ENCODE results near the gene PRSS48.
"Not testable (repeated sequence)": the region's sequence is repeated elsewhere in the genome, so short reads cannot be mapped to it uniquely, and the experiment has no call there.

PRSS48 gene, protein sequence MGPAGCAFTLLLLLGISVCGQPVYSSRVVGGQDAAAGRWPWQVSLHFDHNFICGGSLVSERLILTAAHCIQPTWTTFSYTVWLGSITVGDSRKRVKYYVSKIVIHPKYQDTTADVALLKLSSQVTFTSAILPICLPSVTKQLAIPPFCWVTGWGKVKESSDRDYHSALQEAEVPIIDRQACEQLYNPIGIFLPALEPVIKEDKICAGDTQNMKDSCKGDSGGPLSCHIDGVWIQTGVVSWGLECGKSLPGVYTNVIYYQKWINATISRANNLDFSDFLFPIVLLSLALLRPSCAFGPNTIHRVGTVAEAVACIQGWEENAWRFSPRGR

GRCh38 chr4:151276787-151277562 is at the start of gene PRSS48:
Gene PRSS48, plus strand, starts transcription at chr4:151277161. Its CDS starts 12 bp downstream, at chr4:151277173.
- peak; percentile 66 for DNase-seq (ENCODE audit: low spot score)

DNA sequence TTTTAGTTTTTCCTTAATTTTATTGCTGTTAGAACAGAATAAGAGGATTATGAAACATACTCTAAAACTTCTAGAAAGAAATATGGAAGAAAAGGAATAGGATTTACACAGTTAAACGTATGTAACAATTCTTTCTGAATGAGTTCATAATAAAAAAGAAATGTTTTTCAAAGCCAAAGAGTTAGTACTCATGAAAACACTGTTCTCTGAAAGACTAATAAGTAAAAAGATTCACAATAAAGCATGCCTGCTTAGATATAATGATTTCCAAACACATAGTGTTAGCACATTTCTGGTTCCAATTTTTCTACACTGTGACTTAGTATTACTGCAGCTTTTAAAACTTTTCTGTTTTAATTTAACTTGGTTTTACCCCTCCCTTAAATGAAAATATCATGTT is 49.8 kb upstream of the PRSS48 start:
- no peak for DNase-seq (ENCODE audit: low spot score)

- peak; percentile 83 for DNase-seq (ENCODE audit: low spot score)
These were observed 49.2 kb upstream of the PRSS48 start for GRCh38 chr4:151227731-151228130.

DNA sequence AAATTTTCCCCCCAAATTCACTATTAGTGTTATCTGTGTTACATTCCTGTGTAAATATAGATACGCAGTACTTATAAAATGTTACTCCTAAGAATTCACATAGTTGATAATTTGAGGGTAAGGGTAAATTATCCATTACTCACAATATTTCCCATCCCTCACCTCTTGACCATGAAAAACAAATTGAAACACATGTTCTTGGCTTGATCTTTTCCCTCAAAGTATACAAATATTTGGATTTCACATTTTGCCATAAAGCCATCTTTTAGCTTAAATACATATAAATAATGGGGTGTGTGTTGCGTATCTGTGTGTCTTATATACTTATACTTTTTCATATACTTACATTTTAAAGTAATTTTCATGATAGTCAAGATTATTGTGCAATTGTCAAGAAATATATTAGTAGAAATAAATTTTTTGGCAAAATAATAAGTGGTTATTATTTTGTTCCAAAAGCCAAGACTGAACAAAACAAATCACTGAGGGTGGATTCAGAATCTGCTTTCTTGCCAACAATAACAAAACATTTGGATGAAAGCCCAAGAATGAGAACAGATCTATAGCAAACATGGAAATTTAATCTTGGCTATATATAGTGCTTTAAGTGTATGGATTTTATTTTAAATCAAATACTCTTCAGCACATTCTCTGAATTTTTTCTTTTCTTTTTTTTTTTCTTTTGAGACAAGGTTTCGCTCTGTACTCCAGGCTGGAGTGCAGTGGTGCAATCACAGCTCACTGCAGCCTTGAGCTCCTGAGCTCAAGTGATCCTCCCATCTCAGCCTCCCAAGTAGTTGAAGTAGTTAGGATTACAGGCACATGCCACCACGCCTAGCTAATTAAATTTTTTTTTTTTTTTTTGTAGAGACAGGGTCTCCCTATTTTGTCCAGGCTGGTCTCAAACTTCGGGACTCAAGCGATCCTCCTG is 48.5 kb upstream of the PRSS48 start:
- DNase-seq (ENCODE audit: low spot score) = no peak

DNA sequence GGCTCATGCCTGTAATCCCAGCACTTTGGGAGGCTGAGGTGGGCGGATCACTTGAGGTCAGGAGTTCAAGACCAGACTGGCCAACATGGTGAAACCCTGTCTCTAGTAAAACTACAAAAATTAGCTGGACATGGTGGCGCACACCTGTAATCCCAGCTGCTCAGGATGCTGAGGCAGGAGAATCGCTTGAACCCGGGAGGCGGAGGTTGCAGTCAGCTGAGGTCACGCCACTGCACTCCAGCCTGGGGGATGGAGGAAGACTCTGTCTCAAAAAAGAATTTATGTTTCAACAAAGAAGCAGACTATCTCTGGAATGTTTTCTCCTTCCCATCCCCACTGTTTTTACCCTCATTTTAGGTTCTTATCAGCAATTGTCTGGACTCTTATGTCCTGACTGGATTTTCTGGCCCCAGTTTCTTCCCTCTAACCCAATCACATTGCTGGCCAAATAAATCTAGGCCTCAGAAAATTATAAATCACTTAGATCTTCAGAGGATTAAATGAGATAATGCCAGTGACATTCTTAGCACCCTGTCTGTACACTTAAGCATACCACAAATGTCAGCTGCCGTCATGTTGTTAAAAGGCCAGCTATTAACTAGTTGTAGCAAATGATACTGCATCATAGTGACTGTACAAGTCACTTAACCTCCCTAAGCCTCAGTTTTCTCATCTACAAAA is 44.9 kb upstream of the PRSS48 start:
- DNase-seq (ENCODE audit: low spot score) = no peak

DNA sequence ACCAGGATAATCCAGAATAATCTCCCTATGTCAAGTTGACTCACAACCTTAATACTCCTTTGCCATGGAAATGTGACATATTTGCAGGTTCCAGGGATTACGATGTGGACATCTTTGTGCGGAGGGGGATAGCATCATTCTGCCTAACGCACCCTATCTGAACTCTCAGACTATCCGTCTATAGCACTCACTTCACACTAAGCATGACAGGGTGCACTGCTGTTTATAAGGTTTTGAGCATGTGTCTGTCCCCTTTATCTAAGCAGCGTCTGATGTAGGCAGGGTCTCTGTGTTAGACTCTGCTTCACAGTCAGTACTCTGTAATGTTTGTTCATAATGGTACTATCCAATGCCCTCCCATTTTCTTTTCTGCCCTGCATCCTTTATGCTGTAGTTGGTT is 43.4 kb upstream of the PRSS48 start:
- no peak for DNase-seq (ENCODE audit: low spot score)

DNA sequence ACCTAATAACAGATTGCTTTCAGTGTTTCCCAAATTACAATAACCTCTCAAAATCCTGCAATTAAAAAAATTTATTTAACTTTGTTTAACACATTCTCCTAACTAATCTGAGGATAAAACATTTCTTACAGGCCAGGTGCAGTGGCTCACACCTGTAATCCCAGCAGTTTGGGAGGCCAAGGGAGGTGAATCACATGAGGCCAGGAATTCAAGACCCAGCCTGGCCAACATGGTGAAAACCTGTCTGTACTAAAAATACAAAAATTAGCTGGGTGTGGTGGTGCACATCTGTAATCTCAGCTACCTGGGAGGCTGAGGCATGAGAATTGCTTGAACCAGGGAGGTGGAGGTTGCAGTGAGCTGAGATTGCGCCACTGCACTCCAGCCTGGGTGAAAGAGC is 41.6 kb upstream of the PRSS48 start:
- not testable (repeated sequence) for DNase-seq (ENCODE audit: low spot score)

GRCh38 chr4:151236036-151236435 is 40.9 kb upstream of the PRSS48 start:
- DNase-seq (ENCODE audit: low spot score) = no peak

DNA sequence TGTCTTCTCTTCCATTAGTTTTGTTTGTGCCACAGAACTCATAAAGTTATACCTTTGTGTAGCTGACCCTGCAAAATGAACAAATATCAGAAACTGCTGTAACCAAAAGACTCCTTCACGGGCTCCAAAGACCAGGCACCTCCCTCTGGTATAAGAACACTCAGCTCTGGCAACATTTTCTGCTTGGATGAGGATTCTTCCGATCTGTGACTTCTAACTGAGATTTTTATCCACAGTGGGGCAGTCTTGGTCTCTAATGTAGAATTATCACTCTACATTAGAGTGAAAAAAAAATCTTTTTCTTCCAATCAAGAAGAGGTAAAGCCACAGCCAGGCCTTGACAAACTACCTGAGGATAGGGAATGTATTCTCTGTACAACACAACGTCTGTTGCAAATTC is 38.5 kb upstream of the PRSS48 start:
- DNase-seq (ENCODE audit: low spot score) = no peak

DNA sequence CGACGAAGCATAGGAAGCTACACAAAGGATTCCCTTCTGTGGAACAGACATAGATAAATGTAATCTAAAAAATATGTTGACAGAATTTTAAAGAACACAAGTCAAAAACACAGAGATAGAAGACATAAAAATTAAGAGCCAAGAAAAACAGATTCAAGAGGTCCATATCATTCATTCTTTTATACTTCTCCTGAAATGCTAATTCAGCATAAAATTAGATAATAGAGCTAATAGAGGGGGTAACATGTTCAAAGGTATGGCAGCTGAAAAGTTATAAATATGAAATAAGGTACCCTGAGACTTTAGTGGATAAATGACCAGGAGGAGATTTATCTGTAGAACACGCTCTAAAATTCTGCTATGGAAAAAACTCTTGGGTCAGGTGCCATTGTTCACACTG is 37.4 kb upstream of the PRSS48 start:
- no peak for DNase-seq (ENCODE audit: low spot score)

GRCh38 chr4:151242305-151242704 is 34.7 kb upstream of the PRSS48 start:
- no peak for DNase-seq (ENCODE audit: low spot score)

- no peak for DNase-seq (ENCODE audit: low spot score)
These were observed 30.2 kb upstream of the PRSS48 start for GRCh38 chr4:151246742-151247141.

GRCh38 chr4:151247395-151247794 is 29.6 kb upstream of the PRSS48 start:
- no peak for DNase-seq (ENCODE audit: low spot score)

GRCh38 chr4:151248519-151248918 is 28.4 kb upstream of the PRSS48 start:
- DNase-seq (ENCODE audit: low spot score) = no peak

DNA sequence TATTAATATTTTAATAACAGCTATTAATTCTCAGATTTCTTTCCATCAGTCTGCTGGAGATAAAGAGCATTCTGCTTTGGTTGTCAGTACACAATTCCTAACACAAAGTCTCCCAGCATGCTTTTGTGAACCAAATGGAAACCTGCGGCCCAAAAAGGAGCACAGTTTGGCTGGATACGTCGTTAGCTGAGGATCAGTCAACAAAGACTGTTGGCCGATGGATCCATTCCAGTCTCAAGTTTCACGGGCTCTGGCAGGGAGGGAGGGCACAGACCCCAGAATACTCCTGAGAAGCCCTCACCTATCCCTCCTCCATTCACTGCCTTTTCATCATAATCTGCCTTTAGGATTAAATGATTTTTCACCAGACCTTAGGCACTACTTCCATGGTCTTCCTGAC is 26.3 kb upstream of the PRSS48 start:
- no peak for DNase-seq (ENCODE audit: low spot score)

DNA sequence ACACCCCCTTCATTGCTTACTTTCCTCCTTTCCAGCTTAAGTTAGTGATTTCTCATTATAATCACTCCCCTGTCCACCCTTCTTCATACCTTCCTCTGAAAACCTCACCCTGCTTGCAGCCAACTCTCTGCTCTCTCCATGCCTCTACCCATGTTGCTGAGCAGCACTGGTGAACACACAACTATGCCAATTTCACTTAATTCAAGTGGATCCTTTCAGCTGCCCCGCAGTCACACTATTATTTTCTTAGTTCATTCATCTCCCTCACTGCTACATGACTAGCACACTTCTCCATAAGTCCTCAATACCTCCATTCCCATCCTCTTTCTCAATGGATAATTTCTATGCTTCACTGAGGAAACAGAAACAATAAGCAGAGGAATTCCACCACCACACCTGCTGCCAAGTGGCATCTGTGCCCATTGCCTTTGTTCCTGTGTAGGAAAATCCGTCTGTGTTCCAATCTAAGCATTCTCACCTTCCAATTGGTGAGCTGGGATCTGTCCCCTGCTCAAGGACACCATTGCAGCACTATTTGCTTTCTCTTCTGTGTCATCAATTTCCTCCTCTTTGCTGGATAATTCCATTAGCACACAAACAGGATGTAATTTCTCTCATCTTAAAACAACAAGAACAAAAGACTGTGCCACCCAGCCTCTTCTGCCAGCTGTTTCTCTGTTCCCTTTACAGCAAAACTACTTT is 25.2 kb upstream of the PRSS48 start:
- no peak for DNase-seq (ENCODE audit: low spot score)

DNA sequence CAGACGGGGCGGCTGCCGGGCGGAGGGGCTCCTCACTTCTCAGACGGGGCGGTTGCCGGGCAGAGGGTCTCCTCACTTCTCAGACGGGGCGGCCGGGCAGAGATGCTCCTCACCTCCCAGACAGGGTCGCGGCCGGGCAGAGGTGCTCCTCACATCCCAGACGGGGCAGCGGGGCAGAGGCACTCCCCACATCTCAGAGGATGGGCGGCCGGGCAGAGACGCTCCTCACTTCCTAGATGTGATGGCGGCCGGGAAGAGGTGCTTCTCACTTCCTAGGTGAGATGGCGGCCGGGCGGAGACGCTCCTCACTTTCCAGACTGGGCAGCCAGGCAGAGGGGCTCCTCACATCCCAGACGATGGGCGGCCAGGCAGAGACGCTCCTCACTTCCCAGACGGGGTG is 21.7 kb upstream of the PRSS48 start:
- DNase-seq (ENCODE audit: low spot score) = not testable (repeated sequence)

- DNase-seq (ENCODE audit: low spot score) = not testable (repeated sequence)
These were observed 21.3 kb upstream of the PRSS48 start for GRCh38 chr4:151255680-151256079.

GRCh38 chr4:151256134-151256533 is 20.8 kb upstream of the PRSS48 start:
- DNase-seq (ENCODE audit: low spot score) = no peak

- no peak for DNase-seq (ENCODE audit: low spot score)
These were observed 19.3 kb upstream of the PRSS48 start for GRCh38 chr4:151257704-151258103.

DNA sequence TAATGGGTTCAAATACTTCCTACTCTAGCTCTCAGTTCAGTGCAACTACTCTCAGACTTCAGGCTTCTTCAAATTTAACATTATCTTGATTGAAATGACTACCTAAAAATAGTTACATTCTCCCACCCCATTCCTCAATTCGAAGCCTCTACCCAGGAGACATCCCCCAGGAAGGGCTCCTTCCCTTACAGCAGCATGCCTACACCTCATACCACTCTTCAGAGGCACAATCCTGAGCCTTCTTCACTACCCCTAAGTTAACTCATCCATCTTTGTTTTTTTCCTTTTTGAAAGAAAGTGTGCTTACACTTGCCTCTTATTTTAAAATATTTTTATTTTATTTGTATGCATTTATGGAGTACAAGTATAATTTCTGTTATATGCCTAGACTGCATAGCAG is 17.2 kb upstream of the PRSS48 start:
- DNase-seq (ENCODE audit: low spot score) = no peak

All from AG08396 (cell line).